Endothelial cell of umbilical vein (primary cell): ENCODE measurements around the gene NTMT1. TPM values are rescaled to one million over a fixed set of nuclear protein-coding genes. Genes with fewer than 3 reads are reported as not detected.

ENCODE experiments used
- BruUV-seq: library from RNA; stranded (reverse); fragments of 400-500 nt; replicated peaks from 2 replicates; lab custom pipeline; 2021; lab: Mats Ljungman, UMichigan
- CTCF ChIA-PET: fragments of 300-600, 350-600 bp; sonication (Branson Sonifier 250); formaldehyde crosslinking; loops from one replicate; lab custom pipeline; 2021; ENCODE audit warnings: antibody characterized with exemption, inconsistent platforms; lab: Charles Lee
- POLR2A ChIA-PET: fragments of 300-600, 350-600 bp; sonication (Branson Sonifier 250); formaldehyde crosslinking; loops from one replicate; lab custom pipeline; 2021; ENCODE audit warnings: antibody characterized with exemption, inconsistent platforms; lab: Charles Lee
- DNase-seq: peaks from one replicate; pipeline ENCODE4 v3.0.0-alpha.2; 2011; ENCODE audit warnings: low read depth, low spot score
- FAIRE-seq: peaks from 2 replicates; lab custom pipeline; 2011; peaks lifted over from hg19 to GRCh38; lab: Jason Lieb, UNC
- H2AFZ ChIP-seq: 2 replicates; pipeline ENCODE4 v1.6.0; 2012; ENCODE audit warnings: low read depth, low read length, control low read depth, inconsistent platforms
- H3K27ac ChIP-seq: 2 replicates; pipeline ENCODE4 v1.5.1; 2011; ENCODE audit warnings: low read depth, mild to moderate bottlenecking, control low read depth, low read length, moderate library complexity; ENCODE audit not compliant: insufficient read depth
- H3K27me3 ChIP-seq, 2 experiments: 2 replicates each; pipeline versions ENCODE4 v1.6.0 to v1.6.1; 2011; ENCODE audit warnings: low read length in 2 of 2, mixed read lengths in 1 of 2; ENCODE audit not compliant: control insufficient read depth in 2 of 2, insufficient read depth in 2 of 2
- H3K36me3 ChIP-seq, 2 experiments: 2 replicates in 1 of 2; 3 replicates in 1 of 2; pipeline ENCODE4 v1.5.1; 2011; ENCODE audit warnings: low read length in 2 of 2, mild to moderate bottlenecking in 1 of 2, moderate library complexity in 1 of 2; ENCODE audit not compliant: control insufficient read depth in 2 of 2, insufficient read depth in 2 of 2; ENCODE audit errors: extremely low read depth in 1 of 2
- H3K4me1 ChIP-seq: 3 replicates; pipeline ENCODE4 v1.5.1; 2011; ENCODE audit warnings: mild to moderate bottlenecking, low read length; ENCODE audit not compliant: control insufficient read depth, insufficient read depth; ENCODE audit errors: extremely low read depth
- H3K4me2 ChIP-seq: 2 replicates; pipeline ENCODE4 v1.6.1; 2011; ENCODE audit warnings: low read length, control low read depth, mixed read lengths; ENCODE audit not compliant: insufficient read depth
- H3K4me3 ChIP-seq, 3 experiments: fragments of 200-600 bp in 1 of 3; sonication (generic), shearing (Covaris generic) in 1 of 3; replicated peaks in 1 of 3; 2 replicates each; pipeline ENCODE4 v1.5.1; 2011 to 2016; ENCODE audit warnings: control low read depth in 3 of 3, low read length in 3 of 3, mild to moderate bottlenecking in 2 of 3, inconsistent platforms in 1 of 3, low read depth in 1 of 3, moderate library complexity in 1 of 3; ENCODE audit not compliant: insufficient read depth in 1 of 3
- H3K79me2 ChIP-seq: 2 replicates; pipeline ENCODE4 v1.6.0; 2012; ENCODE audit warnings: low read length, inconsistent platforms; ENCODE audit not compliant: control insufficient read depth, insufficient read depth
- H3K9ac ChIP-seq: replicated peaks from 2 replicates; pipeline ENCODE3; 2011; ENCODE audit warnings: low read length, control low read depth; ENCODE audit not compliant: insufficient read depth; ENCODE audit errors: extremely low read depth
- H3K9me1 ChIP-seq: replicated peaks from 3 replicates; pipeline ENCODE4 v1.6.0; 2011; ENCODE audit warnings: mild to moderate bottlenecking, low read length; ENCODE audit not compliant: control insufficient read depth, insufficient read depth; ENCODE audit errors: extremely low read depth
- H3K9me3 ChIP-seq: replicated peaks from 2 replicates; pipeline ENCODE4 v1.5.1; 2012; ENCODE audit warnings: low read length, inconsistent platforms; ENCODE audit not compliant: control insufficient read depth, insufficient read depth
- H4K20me1 ChIP-seq: replicated peaks from 2 replicates; pipeline ENCODE3; 2011; ENCODE audit warnings: mild to moderate bottlenecking, low read length; ENCODE audit not compliant: control insufficient read depth, insufficient read depth; ENCODE audit errors: extremely low read depth
- GATA2 ChIP-seq: IDR thresholded peaks from 2 replicates; pipeline ENCODE4 v1.7.0; 2011; ENCODE audit warnings: low read depth, mild to moderate bottlenecking, moderate library complexity, mixed read lengths, low read length; ENCODE audit not compliant: insufficient read length, insufficient read depth
- POLR2A ChIP-seq: IDR thresholded peaks from 2 replicates; pipeline ENCODE4 v1.6.1; 2012; ENCODE audit warnings: low read depth, mild to moderate bottlenecking, control low read depth, low read length
- POLR2AphosphoS5 ChIP-seq: IDR thresholded peaks from 2 replicates; pipeline ENCODE4 v1.6.1; 2012; ENCODE audit warnings: low read depth, mild to moderate bottlenecking, control low read depth, low read length, moderate library complexity; ENCODE audit not compliant: insufficient read depth
- dilution Hi-C: fragments of 300-500 bp; cut with MboI; formaldehyde crosslinking; loops from one replicate; pipeline ENCODE4 v1.15.0; 2019; ENCODE audit warnings: low sequenced_read_pairs; ENCODE audit not compliant: extremely low pct_ligation_motif_present
- intact Hi-C: fragments of 100-400 bp; cut with micrococcal nuclease; formaldehyde crosslinking; loops from one replicate; pipeline ENCODE4 v1.10.0; 2022
- polyA plus RNA-seq, 4 experiments: library from polyadenylated mRNA; depleted of rRNA in 3 of 4; stranded (reverse) in 3 of 4; unstranded in 1 of 4; fragments of >200 nt; gene quantifications; 2 replicates each; pipeline versions ENCODE4 v1.2.1 to v1.2.3, GENCODE V29; 2011 to 2012; ENCODE audit warnings: missing spikeins in 1 of 4
- total RNA-seq: library from RNA; stranded (reverse); gene quantifications from 2 replicates; pipeline ENCODE4 v1.2.3, GENCODE V29; 2021
- TF ChIP-seq, protein P1 (sequence below): IDR thresholded peaks from 2 replicates; pipeline ENCODE4 v1.6.1; 2011; ENCODE audit not compliant: insufficient read depth, insufficient read length

The NTMT1 gene
- total and polyA plus RNA-seq, 2 donors (not counting 3 experiments of a cell fraction or from before 2014, with no cell fraction given) = 47.6 to 58.3 TPM

DNA sequence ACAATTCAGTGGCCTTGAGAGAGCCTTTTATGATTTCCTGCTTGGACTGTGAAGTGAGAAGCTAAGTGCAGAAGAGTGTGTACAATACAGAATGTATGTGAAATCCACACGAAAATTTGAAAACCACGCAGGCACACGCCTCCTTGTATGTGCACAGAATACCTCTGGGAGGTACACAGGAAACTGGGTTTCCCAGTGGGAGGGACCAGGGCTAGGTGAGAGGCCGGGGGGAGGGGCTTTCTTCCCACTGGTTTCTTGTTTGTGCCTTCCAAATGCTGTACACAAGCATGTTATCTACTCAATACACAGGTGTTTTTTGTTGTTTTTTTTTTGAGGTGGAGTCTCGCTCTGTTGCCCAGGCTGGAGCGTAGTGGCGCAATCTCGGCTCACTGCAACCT is 21.2 kb upstream of the NTMT1 start:
- no peaks in the 10 kb centered on the region for H4K20me1 ChIP-seq
- no peak for TF ChIP-seq POLR2A
- H3K27ac ChIP-seq = no peak overlapping the region
- no peaks in the 10 kb centered on the region for H3K9me1 ChIP-seq
- dilution Hi-C loops (no loop called here), intact Hi-C loops (no loop called here)
- no peaks in the 10 kb centered on the region for H3K9me3 ChIP-seq
- H2AFZ ChIP-seq = no peak overlapping the region
- no peaks in the 10 kb centered on the region for H3K79me2 ChIP-seq
- DNase-seq = no peak
- H3K4me2 ChIP-seq = no peak overlapping the region
- ChIA-PET POLR2A (interaction anchor here (1.5 kb wide), 1 partner anchor 427 kb away, joined by 4 read pairs; the partner anchor contains the start of gene IER5L), CTCF (interaction anchor here (1.0 to 3.7 kb wide), 5 partner anchors 20 to 473 kb away, joined by 3 to 18 read pairs (median 4); no protein-coding TSS in a partner anchor)
- H3K4me1 ChIP-seq = peaks cover 9% of the 10 kb centered on the region
- no peak for FAIRE-seq
- H3K9ac ChIP-seq = no peak overlapping the region
- no peaks in the 10 kb centered on the region for H3K27me3 ChIP-seq
- no TSS peak for BruUV-seq
- no peaks in the 10 kb centered on the region for H3K36me3 ChIP-seq
- no peak overlapping the region for H3K4me3 ChIP-seq

DNA sequence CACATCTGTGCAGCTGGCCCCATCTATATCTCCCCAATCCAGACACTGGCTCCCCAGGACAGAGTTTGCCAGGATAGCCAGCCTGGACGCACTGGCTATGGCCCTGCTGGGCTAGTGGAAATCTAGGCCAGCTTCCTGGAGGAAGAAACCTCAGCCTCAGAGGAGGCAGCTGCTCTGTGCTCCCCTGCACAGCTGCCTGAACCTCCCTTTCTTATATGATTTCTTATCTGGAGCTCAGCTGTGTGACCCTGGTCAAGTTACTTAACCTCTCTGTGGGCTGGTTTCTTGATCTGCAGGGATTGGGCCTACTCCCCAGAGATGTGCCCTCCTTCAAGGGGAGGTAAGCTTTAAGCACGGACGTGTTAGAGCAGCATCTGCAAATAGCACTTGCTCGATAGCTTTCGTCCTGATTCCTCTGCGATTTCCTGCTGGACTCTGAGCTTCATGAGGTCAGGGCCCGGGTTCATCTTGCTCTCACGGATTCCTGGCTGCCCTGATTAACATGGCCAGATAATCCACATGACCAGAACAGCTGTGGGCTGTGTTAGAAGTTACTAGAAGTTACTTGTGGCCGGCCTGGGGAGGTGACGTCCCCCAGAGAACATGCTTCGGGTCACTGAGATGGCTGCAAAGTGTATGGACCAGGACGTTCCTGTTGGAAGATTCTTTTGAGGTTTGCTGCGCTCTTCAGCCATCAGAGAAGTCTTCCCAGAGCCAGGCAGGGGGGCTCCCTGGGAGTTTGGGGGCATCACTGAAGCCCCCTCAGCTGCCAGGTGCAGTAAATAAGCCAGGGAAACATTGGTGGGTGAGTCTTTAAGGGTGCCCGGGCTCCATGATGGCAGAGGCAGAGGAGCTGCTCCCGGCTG is 19.6 kb upstream of the NTMT1 start:
- POLR2A ChIA-PET = interaction anchor here (1.0 to 1.5 kb wide), 2 partner anchors 428 to 475 kb away, joined by 3 to 4 read pairs; partner anchors contain the start of gene IER5L
- Histone ChIP-seq H3K4me1 (peaks cover 14% of the 10 kb centered on the region), H3K9ac (no peak overlapping the region), H3K4me3 (no peak overlapping the region), H4K20me1 (no peaks in the 10 kb centered on the region), H3K79me2 (no peaks in the 10 kb centered on the region), H3K36me3 (no peaks in the 10 kb centered on the region), H3K27ac (peak overlapping the region; percentile 16), H3K4me2 (no peak overlapping the region), H3K27me3 (peaks cover 0 to 1% of the 10 kb centered on the region in 2 experiments), H3K9me1 (no peaks in the 10 kb centered on the region), H2AFZ (no peak overlapping the region), H3K9me3 (no peaks in the 10 kb centered on the region)
- FAIRE-seq (no peak), DNase-seq (no peak)
- dilution Hi-C loops (no loop called here), intact Hi-C loops (loop anchor here (1.0 to 2.0 kb wide), 2 partner anchors 38 to 110 kb away; no protein-coding TSS in a partner anchor)
- no peak for TF ChIP-seq POLR2AphosphoS5
- TF ChIP-seq GATA2 = no peak
- TF ChIP-seq, protein P1, sequence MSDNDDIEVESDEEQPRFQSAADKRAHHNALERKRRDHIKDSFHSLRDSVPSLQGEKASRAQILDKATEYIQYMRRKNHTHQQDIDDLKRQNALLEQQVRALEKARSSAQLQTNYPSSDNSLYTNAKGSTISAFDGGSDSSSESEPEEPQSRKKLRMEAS = no peak
- BruUV-seq = no TSS peak
- CTCF ChIA-PET = interaction anchor here (0.7 to 7.0 kb wide), 7 partner anchors 18 to 475 kb away, joined by 3 to 100 read pairs (median 7); no protein-coding TSS in a partner anchor
